NT2/D1 (cell line): ENCODE data around the gene HSD17B2.
"Not testable (repeated sequence)": the region's sequence is repeated elsewhere in the genome, so short reads cannot be mapped to it uniquely, and the experiment has no call there.

Source experiments
- DNase-seq: peaks from one replicate; pipeline ENCODE4 v3.0.0-alpha.2; 2011; ENCODE audit warnings: low read depth, low spot score
- H3K27me3 ChIP-seq: 2 replicates; pipeline ENCODE4 v1.6.0; 2011; ENCODE audit warnings: mild to moderate bottlenecking; ENCODE audit not compliant: insufficient read length, insufficient read depth
- H3K36me3 ChIP-seq: 2 replicates; pipeline ENCODE4 v1.6.1; 2011; ENCODE audit warnings: mild to moderate bottlenecking, low read length, mixed read lengths; ENCODE audit not compliant: insufficient read depth, insufficient read length
- H3K4me1 ChIP-seq: 2 replicates; pipeline ENCODE4 v1.5.1; 2011; ENCODE audit not compliant: insufficient read depth, insufficient read length
- H3K4me3 ChIP-seq: 2 replicates; pipeline ENCODE4 v1.5.1; 2011; ENCODE audit warnings: low read depth; ENCODE audit not compliant: insufficient read length
- H3K9ac ChIP-seq: 2 replicates; pipeline ENCODE4 v1.6.0; 2011; ENCODE audit warnings: low read depth; ENCODE audit not compliant: insufficient read length
- H3K9me3 ChIP-seq: 2 replicates; pipeline ENCODE4 v1.5.1; 2011; ENCODE audit warnings: mild to moderate bottlenecking, low read length; ENCODE audit not compliant: insufficient read depth
- SUZ12 ChIP-seq: IDR thresholded peaks from 2 replicates; pipeline ENCODE4 v1.6.1; 2011; ENCODE audit not compliant: insufficient read length, insufficient read depth; ENCODE audit errors: extremely low read depth
- YY1 ChIP-seq: IDR thresholded peaks from 2 replicates; pipeline ENCODE4 v1.6.1; 2011; ENCODE audit not compliant: insufficient read length, insufficient read depth
- ZNF274 ChIP-seq: IDR thresholded peaks from 2 replicates; pipeline ENCODE4 v1.6.1; 2011; ENCODE audit warnings: mild to moderate bottlenecking, low read depth, low read length

Gene HSD17B2

GRCh38 chr16:82135844-82136243, 100.8 kb downstream of the HSD17B2 start:
- H3K36me3 ChIP-seq, result peaks cover 27% of the 10 kb centered on the region

DNA sequence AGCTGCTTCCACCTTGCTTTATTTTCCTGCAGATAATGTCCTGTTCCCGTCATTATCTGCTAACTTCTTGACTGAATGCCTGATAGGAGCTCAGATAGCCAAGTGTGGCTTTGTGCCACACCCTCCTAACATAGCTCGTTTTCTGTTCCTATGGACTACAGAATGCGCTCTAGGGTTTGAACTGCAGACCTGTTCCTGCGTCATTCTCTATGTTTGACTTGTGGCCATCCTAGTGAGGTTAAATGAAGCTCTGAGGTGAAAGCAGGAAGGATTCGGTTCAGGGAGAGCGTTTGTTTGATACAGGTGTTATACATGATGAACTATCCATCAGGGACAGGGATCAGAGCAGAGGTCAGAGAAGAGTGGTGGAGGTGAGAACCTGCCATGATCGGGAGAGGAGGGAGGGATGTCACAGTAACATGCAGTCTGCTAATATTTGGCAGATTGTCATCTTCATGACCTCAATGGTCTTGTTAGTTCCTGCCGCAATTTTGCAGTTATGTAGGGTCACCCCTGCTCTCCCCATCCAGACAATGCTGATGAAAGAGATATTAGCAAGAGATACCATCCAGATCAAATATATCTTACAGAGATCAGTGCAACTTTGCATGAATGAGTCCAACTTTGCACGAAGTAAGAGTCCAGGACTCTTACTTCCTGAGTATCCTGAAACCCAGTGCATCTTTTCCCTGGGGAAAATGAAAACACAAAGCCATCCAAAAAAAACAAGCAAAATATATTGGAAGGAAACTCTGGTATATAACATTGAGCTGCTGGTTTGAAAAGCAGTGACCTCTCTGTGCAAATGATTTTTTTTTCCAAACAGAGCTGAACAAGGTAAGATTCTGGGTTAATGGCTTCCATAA, 102.1 kb downstream of the HSD17B2 start:
- H3K4me3 ChIP-seq, result no peak overlapping the region
- H3K27me3 ChIP-seq, result no peaks in the 10 kb centered on the region
- H3K9ac ChIP-seq, result no peak overlapping the region
- no peak for TF ChIP-seq ZNF274
- TF ChIP-seq YY1, result no peak
- no peak for TF ChIP-seq SUZ12
- peaks cover 27% of the 10 kb centered on the region for H3K36me3 ChIP-seq
- no peaks in the 10 kb centered on the region for H3K9me3 ChIP-seq
- no peak for DNase-seq
- no peaks in the 10 kb centered on the region for H3K4me1 ChIP-seq

More at GRCh38 chr16:82135844-82136243, 100.8 kb downstream of the HSD17B2 start:
- Histone ChIP-seq H3K4me1 (no peaks in the 10 kb centered on the region), H3K9me3 (no peaks in the 10 kb centered on the region), H3K4me3 (no peak overlapping the region), H3K9ac (no peak overlapping the region), H3K27me3 (no peaks in the 10 kb centered on the region)
- no peak for DNase-seq
- no peak for TF ChIP-seq ZNF274
- no peak for TF ChIP-seq SUZ12
- no peak for TF ChIP-seq YY1

DNA sequence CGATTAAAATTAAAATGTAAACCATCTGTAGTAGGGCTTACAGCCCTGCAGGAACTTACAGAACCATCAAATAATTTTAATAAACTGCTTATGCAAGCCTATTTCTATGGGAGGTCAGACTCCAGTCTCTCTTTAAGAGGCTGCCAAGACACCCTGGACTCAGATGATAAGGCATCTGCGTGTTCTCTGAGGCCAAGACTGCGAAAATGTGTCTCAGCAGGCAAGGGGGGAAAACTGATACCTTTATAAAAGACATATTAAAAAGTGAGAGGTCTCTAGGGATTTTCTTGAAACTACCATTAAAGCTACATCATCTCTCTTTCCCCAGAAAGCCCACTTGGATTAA, 102.7 kb downstream of the HSD17B2 start:
- DNase-seq, result no peak

GRCh38 chr16:82138478-82139285, 103.6 kb downstream of the HSD17B2 start:
- Histone ChIP-seq H3K9ac (peak overlapping the region; percentile 42), H3K27me3 (no peaks in the 10 kb centered on the region), H3K4me3 (peak overlapping the region; percentile 28), H3K9me3 (no peaks in the 10 kb centered on the region), H3K4me1 (no peaks in the 10 kb centered on the region), H3K36me3 (peaks cover 27% of the 10 kb centered on the region)
- no peak for DNase-seq
- no peak for TF ChIP-seq ZNF274
- no peak for TF ChIP-seq SUZ12
- TF ChIP-seq YY1, result no peak

More for the DNA sequence above, 102.7 kb downstream of the HSD17B2 start:
- Histone ChIP-seq H3K9me3 (no peaks in the 10 kb centered on the region), H3K36me3 (peaks cover 27% of the 10 kb centered on the region), H3K9ac (no peak overlapping the region), H3K4me3 (no peak overlapping the region), H3K27me3 (no peaks in the 10 kb centered on the region), H3K4me1 (no peaks in the 10 kb centered on the region)
- no peak for TF ChIP-seq SUZ12
- TF ChIP-seq YY1, result no peak
- TF ChIP-seq ZNF274, result no peak

GRCh38 chr16:82139286-82139571, 104.2 kb downstream of the HSD17B2 start:
- not testable (repeated sequence) for DNase-seq, H3K9me3 ChIP-seq, H3K27me3 ChIP-seq, H3K4me1 ChIP-seq
- H3K9ac ChIP-seq, result peak overlapping the region; percentile 42
- peaks cover 27% of the 10 kb centered on the region for H3K36me3 ChIP-seq
- peak overlapping the region; percentile 28 for H3K4me3 ChIP-seq

GRCh38 chr16:82146556-82146955, 111.5 kb downstream of the HSD17B2 start:
- TF ChIP-seq YY1 (no peak), SUZ12 (no peak), ZNF274 (no peak)
- DNase-seq, result no peak
- Histone ChIP-seq H3K9ac (no peak overlapping the region), H3K4me3 (no peak overlapping the region), H3K9me3 (0 out of 2 replicates have a peak, but pooled peaks cover 5% of the 10 kb centered on the region), H3K4me1 (no peaks in the 10 kb centered on the region), H3K27me3 (no peaks in the 10 kb centered on the region), H3K36me3 (peaks cover 61% of the 10 kb centered on the region)

- no peaks in the 10 kb centered on the region for H3K27me3 ChIP-seq
- no peaks in the 10 kb centered on the region for H3K4me1 ChIP-seq
- H3K36me3 ChIP-seq, result peaks cover 62% of the 10 kb centered on the region
- TF ChIP-seq YY1 (no peak), ZNF274 (no peak), SUZ12 (no peak)
- no peak for DNase-seq
- H3K9ac ChIP-seq, result no peak overlapping the region
- H3K9me3 ChIP-seq, result 0 out of 2 replicates have a peak, but pooled peaks cover 5% of the 10 kb centered on the region
- no peak overlapping the region for H3K4me3 ChIP-seq
These were observed 111.9 kb downstream of the HSD17B2 start for GRCh38 chr16:82146957-82147356.
